Liver (tissue), 9 donors: ENCODE results near the gene PPP1R12A. TPM values are rescaled to one million over a fixed set of nuclear protein-coding genes. Genes with fewer than 3 reads are reported as not detected.

ENCODE experiments used
- DNase-seq: peaks from one replicate; pipeline ENCODE4 v3.0.0-alpha.2; 2017; ENCODE audit warnings: low spot score
- H3K27ac ChIP-seq, 2 donors: one replicate each; pipeline ENCODE4 v1.7.0; 2013; ENCODE audit warnings: inconsistent platforms in 2 of 2, low read length in 2 of 2, control low read depth in 1 of 2, low read depth in 1 of 2, mild to moderate bottlenecking in 1 of 2
- H3K27me3 ChIP-seq, 4 donors: one replicate each; pipeline versions ENCODE4 v1.6.1 to v1.7.0; 2013; ENCODE audit warnings: low read length in 3 of 4, inconsistent platforms in 1 of 4, mild to moderate bottlenecking in 1 of 4, moderate library complexity in 1 of 4; ENCODE audit not compliant: control insufficient read depth in 4 of 4, insufficient read depth in 4 of 4
- H3K36me3 ChIP-seq, 4 donors: one replicate each; pipeline versions ENCODE4 v1.6.1 to v1.7.0; 2013; ENCODE audit warnings: low read length in 3 of 4, mild to moderate bottlenecking in 3 of 4, low read depth in 1 of 4, moderate library complexity in 1 of 4; ENCODE audit not compliant: control insufficient read depth in 4 of 4, insufficient read depth in 3 of 4
- H3K4me1 ChIP-seq, 4 donors: one replicate each; pipeline versions ENCODE4 v1.6.1 to v1.7.0; 2013; ENCODE audit warnings: low read length in 3 of 4, mild to moderate bottlenecking in 3 of 4, moderate library complexity in 1 of 4; ENCODE audit not compliant: control insufficient read depth in 4 of 4, insufficient read depth in 4 of 4
- H3K4me3 ChIP-seq, 3 donors: one replicate each; pipeline versions ENCODE4 v1.6.1 to v1.7.0; 2013; ENCODE audit warnings: low read length in 3 of 3, control low read depth in 1 of 3, low read depth in 1 of 3, mild to moderate bottlenecking in 1 of 3
- H3K9ac ChIP-seq, 2 donors: one replicate each; pipeline ENCODE4 v1.7.0; 2013; ENCODE audit warnings: low read length in 2 of 2, mild to moderate bottlenecking in 2 of 2, moderate library complexity in 2 of 2, control low read depth in 1 of 2, low read depth in 1 of 2
- H3K9me3 ChIP-seq, 4 donors: one replicate each; pipeline versions ENCODE4 v1.6.1 to v1.7.0; 2013; ENCODE audit warnings: low read length in 3 of 4; ENCODE audit not compliant: control insufficient read depth in 4 of 4
- CTCF ChIP-seq: fragments of 150-350 bp; IDR thresholded peaks from 2 replicates; pipeline ENCODE4 v1.5.1; 2017; ENCODE audit warnings: improper control_type of control experiment, low read depth, low read length; ENCODE audit not compliant: missing input control
- FOXA1 ChIP-seq: IDR thresholded peaks from 2 replicates; pipeline ENCODE4 v1.6.1; 2016; ENCODE audit warnings: antibody characterized with exemption
- FOXA2 ChIP-seq: IDR thresholded peaks from 2 replicates; pipeline ENCODE4 v1.6.1; 2016; ENCODE audit warnings: antibody characterized with exemption
- GABPA ChIP-seq, 2 donors: IDR thresholded peaks in 1 of 2; conservative IDR thresholded peaks in 1 of 2; 2 replicates each; pipeline ENCODE4 v1.6.1; 2016; ENCODE audit warnings: antibody characterized with exemption in 2 of 2, mild to moderate bottlenecking in 1 of 2, moderate library complexity in 1 of 2
- HNF4A ChIP-seq, 2 donors: conservative IDR thresholded peaks; 2 replicates each; pipeline ENCODE4 v1.6.1; 2016; ENCODE audit warnings: antibody characterized with exemption in 2 of 2, mild to moderate bottlenecking in 2 of 2
- HNF4G ChIP-seq: IDR thresholded peaks from 2 replicates; pipeline ENCODE4 v1.6.1; 2016; ENCODE audit warnings: antibody characterized with exemption
- JUND ChIP-seq, 2 donors: IDR thresholded peaks; 2 replicates each; pipeline ENCODE4 v1.6.1; 2016; ENCODE audit warnings: antibody characterized with exemption in 2 of 2
- NR2F2 ChIP-seq: IDR thresholded peaks from 2 replicates; pipeline ENCODE4 v1.6.1; 2016; ENCODE audit warnings: antibody characterized with exemption
- RAD21 ChIP-seq, 2 donors: IDR thresholded peaks; 2 replicates each; pipeline ENCODE4 v1.6.1; 2016; ENCODE audit warnings: antibody characterized with exemption in 2 of 2, mild to moderate bottlenecking in 2 of 2
- REST ChIP-seq: IDR thresholded peaks from 2 replicates; pipeline ENCODE4 v1.6.1; 2016; ENCODE audit warnings: antibody characterized with exemption, mild to moderate bottlenecking
- RXRA ChIP-seq, 2 donors: IDR thresholded peaks; 2 replicates each; pipeline ENCODE4 v1.6.1; 2017 to 2018; ENCODE audit warnings: antibody characterized with exemption in 2 of 2, mild to moderate bottlenecking in 1 of 2
- SP1 ChIP-seq: IDR thresholded peaks from 2 replicates; pipeline ENCODE4 v1.6.1; 2018; ENCODE audit warnings: antibody characterized with exemption, mild to moderate bottlenecking
- TAF1 ChIP-seq: conservative IDR thresholded peaks from 2 replicates; pipeline ENCODE4 v1.6.1; 2016; ENCODE audit warnings: antibody characterized with exemption, mild to moderate bottlenecking
- YY1 ChIP-seq: IDR thresholded peaks from 2 replicates; pipeline ENCODE4 v1.6.1; 2016; ENCODE audit warnings: antibody characterized with exemption, mild to moderate bottlenecking
- ZBTB33 ChIP-seq: IDR thresholded peaks from 2 replicates; pipeline ENCODE4 v1.6.1; 2016; ENCODE audit warnings: antibody characterized with exemption
- whole genome bisulfite sequencing: extraction: QIAGEN DNeasy Blood & Tissue Kit; methylation state at CpG from one replicate; pipeline ENCODE4 v1.1.7; 2013; 5-methylcytosine and 5-hydroxymethylcytosine counted together
- polyA plus RNA-seq, 2 donors: library from polyadenylated mRNA; stranded (reverse) in 1 of 2; unstranded in 1 of 2; fragments of 200-250 nt in 1 of 2; fragments of >200 nt in 1 of 2; fragmentation: Nextera tagmentation in 1 of 2; extraction: Ambion mirVana in 1 of 2; gene quantifications; one replicate each; pipeline versions ENCODE4 v1.2.1 to v1.2.3, GENCODE V29; 2013 to 2015
- total RNA-seq, 2 donors: library from RNA; depleted of rRNA; stranded (reverse); fragments of >200 nt; gene quantifications; one replicate each; pipeline ENCODE4 v1.2.3, GENCODE V29; 2014
- donor health status: healthy.
- donor health status: healthy.
- donor health status: healthy.
- donor health status: healthy.
- donor health status: healthy.

The PPP1R12A gene
- total and polyA plus RNA-seq, 4 donors = 5.1 to 41.6 (median 27.8) TPM

- Histone ChIP-seq H3K4me1 (no peaks in the 10 kb centered on the region), H3K9me3 (no peaks in the 10 kb centered on the region), H3K36me3 (peaks cover 2 to 26% (median 22%) of the 10 kb centered on the region in 4 donors), H3K27me3 (no peaks in the 10 kb centered on the region), H3K4me3 (no peak overlapping the region), H3K27ac (no peak overlapping the region), H3K9ac (no peak overlapping the region)
- TF ChIP-seq FOXA2 (no peak), NR2F2 (no peak), TAF1 (no peak), YY1 (no peak), ZBTB33 (no peak), FOXA1 (no peak), RAD21 (IDR thresholded peaks at IDR 0.05) (no peak), RXRA (IDR thresholded peaks at IDR 0.05) (no peak), JUND (IDR thresholded peaks at IDR 0.05) (no peak), CTCF (no peak), GABPA (IDR thresholded peaks at IDR 0.05 in 1 of 2, conservative IDR thresholded peaks at IDR 0.05 in 1 of 2) (no peak)
- DNase-seq = no peak
Measured at GRCh38 chr12:79782172-79782900, 152.6 kb downstream of the PPP1R12A start.

- no peak overlapping the region for H3K27ac ChIP-seq
- TF ChIP-seq HNF4G (no peak), FOXA1 (no peak), REST (no peak), JUND (IDR thresholded peaks at IDR 0.05) (no peak), NR2F2 (no peak), TAF1 (no peak), SP1 (no peak), HNF4A (conservative IDR thresholded peaks at IDR 0.05) (no peak), FOXA2 (no peak), GABPA (IDR thresholded peaks at IDR 0.05 in 1 of 2, conservative IDR thresholded peaks at IDR 0.05 in 1 of 2) (no peak)
- H3K9ac ChIP-seq = no peak overlapping the region
- H3K4me1 ChIP-seq = no peaks in the 10 kb centered on the region
- peaks cover 2 to 24% (median 15%) of the 10 kb centered on the region in 4 donors for H3K36me3 ChIP-seq
- no peaks in the 10 kb centered on the region for H3K27me3 ChIP-seq
- H3K4me3 ChIP-seq = no peak overlapping the region
- DNase-seq = no peak
- WGBS = 87% methylated on average over 3 of the region's 3 CpGs
- no peaks in the 10 kb centered on the region for H3K9me3 ChIP-seq
Measured at GRCh38 chr12:79778802-79779448, 156.0 kb downstream of the PPP1R12A start.
